Keratinocyte (primary cell): ENCODE data around the gene MROH2A. TPM values are rescaled to one million over a fixed set of nuclear protein-coding genes. Genes with fewer than 3 reads are reported as not detected.

Experiments
- DNase-seq: peaks from one replicate; pipeline ENCODE4 v3.0.0-alpha.2; 2011; ENCODE audit warnings: low read depth, missing footprints, low spot score
- FAIRE-seq: peaks from 2 replicates; lab custom pipeline; 2011; peaks lifted over from hg19 to GRCh38; lab: Jason Lieb, UNC
- H2AFZ ChIP-seq: 2 replicates; pipeline ENCODE4 v1.6.0; 2012; ENCODE audit warnings: low read length, control low read depth, inconsistent platforms; ENCODE audit not compliant: control insufficient read depth
- H3K27ac ChIP-seq: 2 replicates; pipeline ENCODE4 v1.5.1; 2011; ENCODE audit warnings: low read length; ENCODE audit not compliant: control insufficient read depth, insufficient read depth
- H3K27me3 ChIP-seq: 3 replicates; pipeline ENCODE4 v1.6.0; 2011; ENCODE audit warnings: low read length; ENCODE audit not compliant: control insufficient read depth, insufficient read depth; ENCODE audit errors: extremely low read depth
- H3K36me3 ChIP-seq, 2 experiments: 2 replicates in 1 of 2; 3 replicates in 1 of 2; pipeline ENCODE4 v1.5.1; 2011; ENCODE audit warnings: low read length in 2 of 2, mild to moderate bottlenecking in 1 of 2; ENCODE audit not compliant: control insufficient read depth in 2 of 2, insufficient read depth in 2 of 2; ENCODE audit errors: extremely low read depth in 1 of 2
- H3K4me1 ChIP-seq: 3 replicates; pipeline ENCODE4 v1.5.1; 2011; ENCODE audit warnings: low read length; ENCODE audit not compliant: control insufficient read depth, insufficient read depth; ENCODE audit errors: extremely low read depth
- H3K4me2 ChIP-seq: 3 replicates; pipeline ENCODE4 v1.6.0; 2011; ENCODE audit warnings: low read depth, low read length; ENCODE audit not compliant: control insufficient read depth, insufficient read depth; ENCODE audit errors: extremely low read depth
- H3K4me3 ChIP-seq, 3 experiments: fragments of 200-600 bp in 1 of 3; sonication (generic) in 1 of 3; 2 replicates in 2 of 3; 3 replicates in 1 of 3; pipeline ENCODE4 v1.5.1; 2011 to 2016; ENCODE audit warnings: low read length in 3 of 3, mild to moderate bottlenecking in 3 of 3, control low read depth in 2 of 3, inconsistent platforms in 1 of 3, low read depth in 1 of 3, mixed read lengths in 1 of 3, mixed run types in 1 of 3, moderate library complexity in 1 of 3; ENCODE audit not compliant: control insufficient read depth in 2 of 3, insufficient read depth in 2 of 3; ENCODE audit errors: extremely low read depth in 1 of 3
- H3K79me2 ChIP-seq: 2 replicates; pipeline ENCODE4 v1.6.0; 2012; ENCODE audit warnings: low read length; ENCODE audit not compliant: control insufficient read depth, insufficient read depth
- H3K9ac ChIP-seq: 3 replicates; pipeline ENCODE4 v1.6.0; 2011; ENCODE audit warnings: low read length; ENCODE audit not compliant: control insufficient read depth, insufficient read depth; ENCODE audit errors: extremely low read depth
- H3K9me1 ChIP-seq: 3 replicates; pipeline ENCODE4 v1.6.0; 2011; ENCODE audit warnings: low read length; ENCODE audit not compliant: control insufficient read depth, insufficient read depth; ENCODE audit errors: extremely low read depth
- H3K9me3 ChIP-seq: 2 replicates; pipeline ENCODE4 v1.5.1; 2012; ENCODE audit warnings: low read depth, low read length; ENCODE audit not compliant: control insufficient read depth
- H4K20me1 ChIP-seq: 3 replicates; pipeline ENCODE4 v1.6.0; 2011; ENCODE audit warnings: low read length; ENCODE audit not compliant: control insufficient read depth, insufficient read depth; ENCODE audit errors: extremely low read depth
- CTCF ChIP-seq, 3 experiments: IDR thresholded peaks in 1 of 3; conservative IDR thresholded peaks in 1 of 3; optimal IDR thresholded peaks in 1 of 3; 2 replicates in 2 of 3; 3 replicates in 1 of 3; pipeline versions ENCODE3 to v1.5.1; 2011; ENCODE audit warnings: low read length in 3 of 3, mild to moderate bottlenecking in 3 of 3, moderate library complexity in 2 of 3, control low read depth in 1 of 3, inconsistent platforms in 1 of 3; ENCODE audit not compliant: insufficient read depth in 2 of 3; ENCODE audit errors: extremely low read depth in 1 of 3
- EZH2 ChIP-seq: IDR thresholded peaks from one replicate; pipeline ENCODE4 v1.6.1; 2012; ENCODE audit warnings: inconsistent platforms, mild to moderate bottlenecking, low read length, moderate library complexity
- dilution Hi-C: fragments of 300-500 bp; cut with MboI; formaldehyde crosslinking; loops from one replicate; pipeline ENCODE4 v1.7.0; 2020; ENCODE audit warnings: low sequenced_read_pairs; ENCODE audit not compliant: extremely low pct_ligation_motif_present
- polyA plus RNA-seq, 5 experiments: library from polyadenylated mRNA; depleted of rRNA in 3 of 5; stranded (reverse) in 3 of 5; stranded (forward) in 1 of 5; unstranded in 1 of 5; fragments of >200 nt; gene quantifications; 1 replicate in 1 of 5; 2 replicates in 3 of 5; 3 replicates in 1 of 5; pipeline versions ENCODE4 v1.2.1 to v1.2.3, GENCODE V29; 2011 to 2012; ENCODE audit warnings: missing spikeins in 2 of 5, low read depth in 1 of 5, low replicate concordance in 1 of 5

Gene MROH2A
- polyA plus RNA-seq, 1 donor (not counting 4 experiments of a cell fraction or from before 2014, with no cell fraction given): 0.33 TPM

GRCh38 chr2:233820774-233821105 is 42.6 kb downstream of the MROH2A start:
- Histone ChIP-seq H3K79me2 (no peaks in the 10 kb centered on the region), H3K27ac (no peak overlapping the region), H3K36me3 (no peaks in the 10 kb centered on the region), H4K20me1 (no peaks in the 10 kb centered on the region), H3K9ac (no peak overlapping the region), H3K4me1 (no peaks in the 10 kb centered on the region), H3K9me3 (no peaks in the 10 kb centered on the region), H3K27me3 (peaks cover 5% of the 10 kb centered on the region), H2AFZ (no peak overlapping the region), H3K4me2 (no peak overlapping the region), H3K4me3 (no peak overlapping the region), H3K9me1 (no peaks in the 10 kb centered on the region)
- TF ChIP-seq CTCF (optimal IDR thresholded peaks at IDR 0.05 in 1 of 3, IDR thresholded peaks at IDR 0.05 in 1 of 3, conservative IDR thresholded peaks at IDR 0.05 in 1 of 3; ENCODE audit: extremely low read depth in 1 of 3, insufficient read depth in 2 of 3, low read length in 3 of 3) (no peak), EZH2 (no peak)
- dilution Hi-C loops: no loop called here
- DNase-seq (no peak), FAIRE-seq (no peak)

GRCh38 chr2:233821196-233821595 is 43.1 kb downstream of the MROH2A start:
- Histone ChIP-seq H4K20me1 (no peaks in the 10 kb centered on the region), H3K27me3 (peaks cover 5% of the 10 kb centered on the region), H3K4me1 (no peaks in the 10 kb centered on the region), H3K9ac (no peak overlapping the region), H2AFZ (no peak overlapping the region), H3K4me2 (no peak overlapping the region), H3K4me3 (no peak overlapping the region), H3K27ac (no peak overlapping the region), H3K9me3 (no peaks in the 10 kb centered on the region), H3K79me2 (no peaks in the 10 kb centered on the region), H3K9me1 (no peaks in the 10 kb centered on the region), H3K36me3 (no peaks in the 10 kb centered on the region)
- no peak for TF ChIP-seq EZH2
- no peak for TF ChIP-seq CTCF (optimal IDR thresholded peaks at IDR 0.05 in 1 of 3, IDR thresholded peaks at IDR 0.05 in 1 of 3, conservative IDR thresholded peaks at IDR 0.05 in 1 of 3; ENCODE audit: extremely low read depth in 1 of 3, insufficient read depth in 2 of 3, low read length in 3 of 3)
- no peak for DNase-seq
- no peak for FAIRE-seq
- dilution Hi-C loops: no loop called here
